ENCODE measurements around the gene MED13L.

The MED13L gene

GRCh38 chr12:116026768-116027550 is 250.5 kb downstream of the MED13L start:
- no peak for TF ChIP-seq CTCF (conservative IDR thresholded peaks at IDR 0.05; ENCODE audit: low read depth, low read length)
- no peak for DNase-seq (ENCODE audit: low read depth)
- H3K4me3 ChIP-seq (ENCODE audit: low read depth, low read length) = no peak overlapping the region

GRCh38 chr12:116026346-116026745 is 251.1 kb downstream of the MED13L start:
- no peak overlapping the region for H3K4me3 ChIP-seq (ENCODE audit: low read depth, low read length)
- TF ChIP-seq CTCF (conservative IDR thresholded peaks at IDR 0.05; ENCODE audit: low read depth, low read length) = no peak
- DNase-seq (ENCODE audit: low read depth) = no peak

- no peak for DNase-seq (ENCODE audit: low read depth)
- no peak for TF ChIP-seq CTCF (conservative IDR thresholded peaks at IDR 0.05; ENCODE audit: low read depth, low read length)
- H3K4me3 ChIP-seq (ENCODE audit: low read depth, low read length) = no peak overlapping the region
Measured at GRCh38 chr12:116024769-116025168, 252.7 kb downstream of the MED13L start.

GRCh38 chr12:116019415-116019814 is 258.1 kb downstream of the MED13L start:
- H3K4me3 ChIP-seq (ENCODE audit: low read depth, low read length) = no peak overlapping the region
- no peak for TF ChIP-seq CTCF (conservative IDR thresholded peaks at IDR 0.05; ENCODE audit: low read depth, low read length)
- no peak for DNase-seq (ENCODE audit: low read depth)

- H3K4me3 ChIP-seq (ENCODE audit: low read depth, low read length) = no peak overlapping the region
- TF ChIP-seq CTCF (conservative IDR thresholded peaks at IDR 0.05; ENCODE audit: low read depth, low read length) = no peak
- DNase-seq (ENCODE audit: low read depth) = no peak
Measured at GRCh38 chr12:116018282-116018681, 259.2 kb downstream of the MED13L start.

- TF ChIP-seq CTCF (conservative IDR thresholded peaks at IDR 0.05; ENCODE audit: low read depth, low read length) = peak; percentile 74
- H3K4me3 ChIP-seq (ENCODE audit: low read depth, low read length) = no peak overlapping the region
- peak; percentile 85 for DNase-seq (ENCODE audit: low read depth)
Measured at GRCh38 chr12:116015525-116015924, 262.0 kb downstream of the MED13L start.

GRCh38 chr12:116012757-116013156 is 264.7 kb downstream of the MED13L start:
- H3K4me3 ChIP-seq (ENCODE audit: low read depth, low read length) = no peak overlapping the region
- DNase-seq (ENCODE audit: low read depth) = no peak
- TF ChIP-seq CTCF (conservative IDR thresholded peaks at IDR 0.05; ENCODE audit: low read depth, low read length) = no peak

All from choroid plexus epithelial cell (primary cell).